Stomach smooth muscle (tissue), 2 donors: ENCODE data around the gene LRG1.

Experiments
- H3K27ac ChIP-seq: one replicate; pipeline ENCODE4 v1.7.0; 2013; ENCODE audit warnings: mild to moderate bottlenecking, low read length, inconsistent platforms
- H3K27me3 ChIP-seq, 2 donors: one replicate each; pipeline ENCODE4 v1.7.0; 2013; ENCODE audit warnings: low read length in 2 of 2; ENCODE audit not compliant: insufficient read depth in 2 of 2, control insufficient read depth in 1 of 2
- H3K36me3 ChIP-seq, 2 donors: one replicate each; pipeline ENCODE4 v1.7.0; 2013; ENCODE audit warnings: low read length in 2 of 2; ENCODE audit not compliant: control insufficient read depth in 2 of 2, insufficient read depth in 2 of 2
- H3K4me1 ChIP-seq: one replicate; pipeline ENCODE4 v1.7.0; 2013; ENCODE audit warnings: low read length; ENCODE audit not compliant: control insufficient read depth, insufficient read depth
- H3K4me3 ChIP-seq, 2 donors: one replicate each; pipeline ENCODE4 v1.7.0; 2013; ENCODE audit warnings: low read length in 2 of 2
- H3K9ac ChIP-seq, 2 donors: one replicate each; pipeline ENCODE4 v1.7.0; 2013; ENCODE audit warnings: low read length in 2 of 2, mild to moderate bottlenecking in 1 of 2
- H3K9me3 ChIP-seq, 2 donors: one replicate each; pipeline ENCODE4 v1.7.0; 2013; ENCODE audit warnings: low read length in 2 of 2; ENCODE audit not compliant: control insufficient read depth in 2 of 2
- donor health status: healthy.
- donor health status: Pancreatic carcinoma.

Gene LRG1

DNA sequence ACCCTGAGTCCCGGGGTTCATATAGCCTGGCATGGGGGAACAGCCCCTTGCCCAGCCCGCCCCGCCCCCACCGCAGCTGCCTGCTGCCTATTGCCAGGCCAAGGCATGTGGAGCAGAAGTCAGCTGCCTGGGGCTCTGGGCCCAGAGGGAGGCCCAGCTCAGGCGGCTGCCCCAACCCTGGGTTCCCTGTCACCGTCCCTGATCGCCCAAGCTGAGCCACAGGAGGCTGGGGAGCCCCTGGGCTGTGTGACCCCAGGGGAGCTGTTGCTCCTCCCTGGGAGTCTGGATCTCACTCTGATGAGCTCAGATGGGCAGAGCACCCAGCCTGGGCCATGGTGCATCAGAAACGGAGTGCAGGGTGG lies 22.9 kb downstream of the LRG1 start:
- no peaks in the 10 kb centered on the region for H3K27me3 ChIP-seq
- peak overlapping the region; percentile 86 to 91 for H3K4me3 ChIP-seq
- peak overlapping the region; percentile 100 for H3K27ac ChIP-seq
- no peaks in the 10 kb centered on the region for H3K9me3 ChIP-seq
- H3K36me3 ChIP-seq = peaks cover 17% of the 10 kb centered on the region in 2 donors
- H3K4me1 ChIP-seq = peaks cover 50% of the 10 kb centered on the region
- H3K9ac ChIP-seq = peak overlapping the region; percentile 94 to 98

DNA sequence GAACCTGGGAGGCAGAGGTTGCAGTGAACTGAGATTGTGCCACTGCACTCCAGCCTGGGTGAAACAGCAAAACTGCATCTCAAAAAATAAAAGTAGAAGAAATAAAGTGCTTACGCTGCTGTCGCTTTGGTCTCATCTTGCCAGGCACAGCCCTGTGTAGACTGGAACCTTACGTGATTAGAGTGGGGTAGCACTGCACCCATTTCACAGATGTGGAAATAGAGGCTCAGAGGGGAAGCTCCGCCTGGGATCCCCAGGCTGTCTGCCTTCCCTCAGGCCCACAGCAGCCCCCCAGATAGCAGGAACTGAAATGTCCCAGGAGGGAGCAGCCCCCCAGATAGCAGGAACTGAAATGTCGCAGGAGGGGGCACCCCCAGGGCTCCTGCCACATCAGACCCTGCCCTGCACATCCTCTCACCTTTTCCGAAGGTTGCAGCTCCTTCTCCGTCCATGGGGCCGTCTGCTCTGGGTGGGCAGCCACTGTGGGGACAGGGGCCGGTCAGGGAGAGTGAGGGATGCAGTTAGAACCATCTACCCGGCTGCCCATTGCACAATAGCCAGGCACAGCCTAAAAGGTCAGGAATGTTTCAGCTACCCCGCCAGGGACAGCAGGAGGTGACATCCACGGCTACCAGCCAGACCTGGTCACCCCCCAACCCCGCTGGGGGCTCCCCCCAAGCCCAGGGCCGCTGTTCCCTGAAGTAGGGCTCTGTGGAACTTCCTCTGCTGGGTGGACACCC lies 23.5 kb downstream of the LRG1 start:
- Histone ChIP-seq H3K9ac (peak overlapping the region; percentile 42 to 98), H3K27me3 (no peaks in the 10 kb centered on the region), H3K36me3 (peaks cover 17 to 23% of the 10 kb centered on the region in 2 donors), H3K4me3 (peak overlapping the region; percentile 52 to 86), H3K4me1 (peaks cover 45% of the 10 kb centered on the region), H3K27ac (peak overlapping the region; percentile 100), H3K9me3 (no peaks in the 10 kb centered on the region)

DNA sequence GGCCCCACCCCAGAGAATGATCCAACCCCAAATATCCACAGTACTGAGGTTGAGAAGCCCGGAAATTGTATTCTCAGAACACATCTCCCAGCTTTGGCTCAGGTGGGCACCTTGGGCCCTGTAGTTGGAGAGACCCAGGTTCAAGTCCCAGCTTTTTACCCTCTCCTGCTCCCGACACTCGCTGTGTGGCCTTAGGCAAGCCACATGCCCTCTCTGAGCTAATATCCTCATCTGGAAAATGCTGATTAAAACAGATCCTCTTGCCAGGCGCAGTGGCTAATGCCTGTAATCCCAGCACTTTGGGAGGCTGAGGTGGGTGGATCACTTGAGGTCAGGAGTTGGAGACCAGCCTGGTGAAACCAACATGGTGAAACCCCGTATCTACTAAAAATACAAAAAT lies 24.1 kb downstream of the LRG1 start:
- peak overlapping the region in 1 of 2 donors; percentile 33 for H3K9ac ChIP-seq
- H3K27ac ChIP-seq = peak overlapping the region; percentile 41
- no peaks in the 10 kb centered on the region for H3K9me3 ChIP-seq
- H3K4me3 ChIP-seq = no peak overlapping the region
- H3K36me3 ChIP-seq = peaks cover 17 to 26% of the 10 kb centered on the region in 2 donors
- H3K4me1 ChIP-seq = peaks cover 42% of the 10 kb centered on the region
- H3K27me3 ChIP-seq = no peaks in the 10 kb centered on the region

DNA sequence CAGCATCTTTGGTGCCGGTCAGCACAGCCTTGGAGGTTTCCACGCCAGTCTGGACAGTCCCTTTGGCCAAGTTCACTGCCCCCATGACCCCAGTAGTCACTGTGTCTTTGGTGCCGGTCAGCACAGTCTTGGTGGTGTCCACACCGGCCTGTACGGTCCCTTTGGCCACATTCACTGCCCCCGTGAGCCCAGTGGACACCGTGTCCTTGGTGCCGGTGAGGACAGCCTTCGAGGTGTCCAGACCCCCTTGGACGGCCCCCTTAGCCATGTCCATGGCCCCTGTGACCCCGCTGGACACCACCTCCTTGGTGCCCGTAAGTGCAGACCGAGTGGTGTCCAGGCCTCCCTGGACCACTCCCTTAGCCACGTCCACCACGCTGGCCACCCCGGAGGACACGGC lies 26.6 kb downstream of the LRG1 start:
- H3K27me3 ChIP-seq = no peaks in the 10 kb centered on the region
- peaks cover 33% of the 10 kb centered on the region for H3K4me1 ChIP-seq
- H3K9ac ChIP-seq = no peak overlapping the region
- H3K9me3 ChIP-seq = no peaks in the 10 kb centered on the region
- no peak overlapping the region for H3K4me3 ChIP-seq
- H3K36me3 ChIP-seq = peaks cover 17 to 36% of the 10 kb centered on the region in 2 donors
- peak overlapping the region; percentile 11 for H3K27ac ChIP-seq

GRCh38 chr19:4512070-4512469 lies 27.8 kb downstream of the LRG1 start:
- H3K4me3 ChIP-seq = no peak overlapping the region
- H3K4me1 ChIP-seq = peaks cover 40% of the 10 kb centered on the region
- no peak overlapping the region for H3K9ac ChIP-seq
- peaks cover 20 to 40% of the 10 kb centered on the region in 2 donors for H3K36me3 ChIP-seq
- no peaks in the 10 kb centered on the region for H3K27me3 ChIP-seq
- no peaks in the 10 kb centered on the region for H3K9me3 ChIP-seq
- H3K27ac ChIP-seq = no peak overlapping the region

- H3K27me3 ChIP-seq = no peaks in the 10 kb centered on the region
- H3K9ac ChIP-seq = no peak overlapping the region
- peaks cover 42% of the 10 kb centered on the region for H3K4me1 ChIP-seq
- no peak overlapping the region for H3K4me3 ChIP-seq
- no peak overlapping the region for H3K27ac ChIP-seq
- H3K9me3 ChIP-seq = no peaks in the 10 kb centered on the region
- H3K36me3 ChIP-seq = peaks cover 26 to 46% of the 10 kb centered on the region in 2 donors
Measured at GRCh38 chr19:4511300-4512054, 28.4 kb downstream of the LRG1 start.

DNA sequence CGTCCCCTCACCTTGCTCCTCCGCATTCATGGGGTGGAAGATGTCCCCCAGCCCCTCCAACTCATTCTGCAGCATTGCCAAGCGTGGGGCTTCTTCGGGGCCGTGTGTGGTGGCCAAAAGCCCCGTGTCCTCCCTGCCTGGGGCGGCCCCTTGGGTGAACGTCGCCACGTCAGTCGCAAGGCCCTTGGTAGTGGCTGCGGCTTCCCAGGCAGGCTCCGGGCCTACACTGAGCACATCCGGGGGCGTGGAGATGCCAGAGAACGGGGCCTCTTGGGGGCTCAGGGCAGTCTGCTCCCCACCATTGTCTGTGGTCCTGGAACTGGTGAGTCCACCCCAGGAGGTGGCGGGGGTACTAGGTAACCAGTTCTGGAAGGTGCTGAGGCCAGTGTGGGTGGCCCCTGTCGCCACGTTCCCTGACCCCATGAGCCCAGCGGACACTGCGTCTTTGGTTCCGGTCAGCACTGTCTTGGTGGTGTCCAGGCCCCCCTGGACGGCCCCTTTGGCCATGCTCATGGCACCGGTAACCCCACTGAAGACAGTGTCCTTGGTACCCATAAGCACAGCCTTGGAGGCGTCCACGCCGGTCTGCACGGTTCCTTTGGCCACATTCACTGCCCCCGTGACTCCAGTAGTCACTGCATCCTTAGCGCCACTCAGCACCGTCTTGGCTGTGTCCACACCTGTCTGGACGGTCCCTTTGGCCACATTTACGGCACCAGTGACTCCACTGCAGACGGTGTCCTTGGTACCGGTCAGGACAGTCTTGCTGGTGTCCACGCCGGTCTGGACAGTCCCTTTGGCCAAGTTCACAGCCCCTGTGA lies 29.2 kb downstream of the LRG1 start:
- no peak overlapping the region for H3K9ac ChIP-seq
- no peak overlapping the region for H3K4me3 ChIP-seq
- H3K27ac ChIP-seq = no peak overlapping the region
- H3K36me3 ChIP-seq = peaks cover 29 to 50% of the 10 kb centered on the region in 2 donors
- peaks cover 41% of the 10 kb centered on the region for H3K4me1 ChIP-seq
- H3K27me3 ChIP-seq = no peaks in the 10 kb centered on the region
- no peaks in the 10 kb centered on the region for H3K9me3 ChIP-seq

DNA sequence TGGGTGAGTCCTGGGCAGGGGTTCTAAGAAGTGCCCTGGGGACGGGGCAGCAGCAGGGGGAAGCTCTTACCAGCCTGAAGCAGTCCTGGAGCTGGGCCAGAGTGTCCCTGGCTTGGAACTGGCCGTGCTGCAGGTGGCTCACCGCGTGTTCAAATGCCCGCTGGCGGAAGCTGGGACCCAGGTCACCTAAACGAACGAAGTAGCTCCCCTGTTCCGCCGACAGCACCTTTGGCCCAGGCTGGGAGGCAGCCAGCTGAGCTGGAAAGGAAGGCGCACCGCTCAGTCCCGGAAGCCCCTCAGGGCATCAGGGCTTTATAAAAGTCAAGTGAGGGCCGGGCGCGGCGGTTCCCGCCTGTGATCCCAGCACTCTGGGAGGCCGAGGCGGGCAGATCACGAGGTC lies 31.1 kb downstream of the LRG1 start:
- peaks cover 48% of the 10 kb centered on the region for H3K4me1 ChIP-seq
- no peaks in the 10 kb centered on the region for H3K9me3 ChIP-seq
- peak overlapping the region; percentile 41 for H3K27ac ChIP-seq
- no peaks in the 10 kb centered on the region for H3K27me3 ChIP-seq
- H3K4me3 ChIP-seq = no peak overlapping the region
- no peak overlapping the region for H3K9ac ChIP-seq
- H3K36me3 ChIP-seq = peaks cover 33 to 64% of the 10 kb centered on the region in 2 donors

- no peak overlapping the region for H3K9ac ChIP-seq
- no peaks in the 10 kb centered on the region for H3K27me3 ChIP-seq
- peaks cover 51% of the 10 kb centered on the region for H3K4me1 ChIP-seq
- H3K27ac ChIP-seq = peak overlapping the region; percentile 46
- H3K36me3 ChIP-seq = peaks cover 29 to 58% of the 10 kb centered on the region in 2 donors
- H3K4me3 ChIP-seq = no peak overlapping the region
- no peaks in the 10 kb centered on the region for H3K9me3 ChIP-seq
Measured at GRCh38 chr19:4507804-4508203, 32.0 kb downstream of the LRG1 start.

DNA sequence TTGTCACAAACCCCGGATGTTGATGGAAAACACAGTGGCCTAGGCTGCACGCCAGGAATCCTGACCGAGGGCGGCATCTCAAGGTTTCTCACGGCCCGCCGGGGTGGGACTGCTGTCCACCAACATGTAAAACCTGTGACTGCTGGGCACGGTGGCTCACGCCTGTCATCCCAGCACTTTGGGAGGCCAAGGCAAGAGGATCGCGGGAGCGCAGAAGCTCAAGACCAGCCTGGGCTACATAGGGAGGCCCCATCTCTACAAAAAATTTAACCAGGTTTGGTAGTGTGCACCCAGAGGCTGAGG lies 32.7 kb downstream of the LRG1 start:
- Histone ChIP-seq H3K36me3 (peaks cover 29 to 59% of the 10 kb centered on the region in 2 donors), H3K4me3 (no peak overlapping the region), H3K27me3 (no peaks in the 10 kb centered on the region), H3K9ac (no peak overlapping the region), H3K4me1 (peaks cover 58% of the 10 kb centered on the region), H3K27ac (peak overlapping the region; percentile 46), H3K9me3 (no peaks in the 10 kb centered on the region)
